ENCODE data around the gene KLK6. TPM values are rescaled to one million over a fixed set of nuclear protein-coding genes. Genes with fewer than 3 reads are reported as not detected.

KLK6 gene
- polyA plus RNA-seq (ENCODE audit: insufficient read length in 10 of 10): under 1 TPM in 6 of 10 donors, not detected in 4; 0.14 to 0.52 (median 0.24) TPM
- long read RNA-seq, donor 1: 0 reads
- long read RNA-seq, donor 2: 0 reads
- long read RNA-seq, donor 3: 0 reads
- long read RNA-seq, donor 4: 0 reads
- long read RNA-seq, donor 5: 0 reads
- long read RNA-seq, donor 6: 0 reads
- long read RNA-seq, donor 7: 0 reads
- long read RNA-seq, donor 8: 0 reads
- long read RNA-seq, donor 9: 0 reads

DNA sequence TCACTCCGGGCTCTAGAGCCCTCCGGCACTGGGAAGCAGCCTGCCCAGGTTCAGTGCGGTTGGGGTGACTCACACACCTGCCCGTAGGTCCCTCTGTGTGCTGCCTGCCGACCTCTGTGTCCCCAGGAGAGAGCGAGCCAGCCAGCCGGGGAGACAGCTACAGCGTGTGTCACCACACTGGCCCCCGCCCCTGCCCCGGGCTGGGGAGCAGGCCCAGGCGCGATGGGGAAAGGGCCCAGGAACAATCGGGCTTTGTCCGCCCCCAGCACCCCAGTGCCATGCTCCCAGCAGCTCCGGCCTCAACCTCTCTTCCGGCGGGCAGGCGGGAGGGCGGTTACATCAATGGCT is at the start of gene KLK6:
Gene KLK6, minus strand, starts transcription at position 179 of the 348 bp plus-strand sequence. CDS start 1,487 bp downstream, outside the sequence.
- no peak for DNase-seq

DNA sequence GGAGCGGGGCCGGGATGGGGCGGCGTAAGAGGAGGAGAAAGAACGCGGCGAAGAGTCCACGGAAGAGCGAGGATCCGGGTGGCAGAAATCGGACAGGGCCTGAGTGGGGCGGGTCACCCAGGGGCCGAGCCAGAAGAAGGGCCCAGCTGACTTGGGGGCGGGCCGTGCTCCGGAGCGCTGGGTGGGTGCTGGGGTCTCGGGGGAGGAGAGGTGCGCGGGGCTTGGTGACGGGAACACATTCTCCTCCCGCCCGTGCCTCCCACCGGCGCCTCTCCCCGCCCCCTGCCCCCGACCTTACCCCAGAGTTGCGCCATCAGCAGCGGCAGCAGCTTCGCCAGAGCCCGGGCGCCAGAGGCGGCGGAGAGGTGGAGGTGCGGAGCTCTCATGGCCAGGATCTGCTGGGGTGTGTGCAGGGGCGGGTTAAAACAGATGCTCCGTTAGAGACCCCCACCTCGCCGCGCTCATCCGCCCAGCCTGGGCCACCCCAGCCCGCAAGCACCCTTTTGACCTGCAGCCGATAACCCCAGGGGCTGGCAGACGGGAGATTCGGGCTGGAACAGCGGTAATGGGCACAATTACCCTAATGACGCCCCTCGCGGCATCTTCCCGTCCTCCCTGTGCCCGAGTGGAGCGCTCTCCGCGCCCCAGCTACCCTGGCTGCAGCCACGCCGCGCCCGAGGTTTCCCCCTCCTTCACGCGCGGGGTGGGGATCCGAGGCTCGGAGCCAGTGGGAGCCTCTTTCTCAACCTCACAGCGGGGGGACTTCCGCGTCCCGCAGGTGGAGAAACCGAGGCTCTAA is 49.6 kb upstream of the KLK6 start:
- DNase-seq: no peak

DNA sequence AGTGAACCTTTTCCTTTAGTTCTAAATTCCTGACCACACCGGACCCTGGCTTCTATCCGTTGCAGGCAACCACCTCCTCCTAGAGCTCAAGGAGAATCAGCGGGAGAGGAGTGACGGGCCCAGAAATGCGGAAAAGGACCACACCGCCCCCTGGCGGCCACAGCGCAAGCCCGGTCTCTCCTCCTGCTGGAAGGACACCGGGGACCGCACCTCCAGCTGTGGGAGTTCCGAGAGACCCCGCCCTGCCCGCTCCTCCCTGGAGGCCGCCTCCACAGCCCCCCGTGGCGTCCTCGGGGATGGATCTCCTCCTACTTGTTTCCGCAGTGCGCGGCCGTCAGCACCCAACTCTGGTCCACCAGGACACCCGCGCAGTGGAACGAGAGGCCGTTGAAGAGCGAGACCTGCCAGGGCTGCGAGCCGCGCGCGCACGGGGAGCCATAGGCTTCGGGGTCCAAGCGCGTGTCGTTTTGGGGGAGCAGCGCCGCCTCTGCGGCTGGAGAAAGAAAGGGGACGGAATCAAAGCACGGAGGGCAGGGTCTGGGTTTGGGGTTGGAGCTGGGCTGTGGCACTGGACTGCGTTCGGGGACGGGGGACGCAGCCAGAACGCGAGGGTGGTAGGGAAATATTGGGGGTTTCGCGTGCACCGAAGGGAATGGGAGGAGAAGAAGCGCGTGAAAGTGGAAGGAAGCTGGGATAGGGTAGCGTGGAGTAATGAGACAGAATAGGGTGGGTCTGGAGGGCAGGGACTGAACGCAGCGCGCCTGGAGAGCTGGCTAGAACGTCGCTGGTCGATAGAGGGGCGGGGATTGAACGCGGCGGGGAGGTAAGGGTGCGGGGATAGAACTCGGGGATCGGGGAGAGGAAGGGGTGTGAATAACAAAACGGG is 47.6 kb upstream of the KLK6 start:
- DNase-seq: peak in 1 of 3 donors; percentile 67

DNA sequence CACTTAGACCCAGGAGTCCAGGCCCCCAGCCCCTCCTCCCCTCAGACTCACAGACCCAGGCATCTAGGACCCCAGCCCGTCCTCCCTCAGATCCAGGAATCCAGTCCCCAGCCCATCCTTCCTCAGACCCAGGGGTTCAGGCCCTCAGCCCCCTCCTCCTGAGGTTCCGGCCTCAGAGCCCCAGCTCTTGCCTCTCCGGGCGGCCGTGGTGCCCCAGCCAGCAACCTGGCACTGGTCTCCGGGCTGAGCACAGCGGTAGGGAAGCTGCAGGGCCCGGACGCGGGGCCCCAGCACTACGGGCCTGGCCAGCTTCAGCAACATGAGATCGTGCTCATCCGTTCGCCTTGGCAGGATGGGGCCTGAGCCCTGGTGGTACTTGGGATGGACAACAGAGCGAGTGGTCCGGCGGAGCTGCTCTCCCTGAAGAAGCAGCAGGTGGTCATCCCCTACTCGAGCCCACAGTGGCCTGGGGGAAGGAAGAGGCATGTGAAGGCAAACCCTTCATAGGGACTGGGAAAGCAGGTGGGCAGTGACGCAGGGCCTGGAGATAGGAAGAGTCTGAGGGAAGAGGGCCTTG is 46.4 kb upstream of the KLK6 start:
- no peak for DNase-seq

DNA sequence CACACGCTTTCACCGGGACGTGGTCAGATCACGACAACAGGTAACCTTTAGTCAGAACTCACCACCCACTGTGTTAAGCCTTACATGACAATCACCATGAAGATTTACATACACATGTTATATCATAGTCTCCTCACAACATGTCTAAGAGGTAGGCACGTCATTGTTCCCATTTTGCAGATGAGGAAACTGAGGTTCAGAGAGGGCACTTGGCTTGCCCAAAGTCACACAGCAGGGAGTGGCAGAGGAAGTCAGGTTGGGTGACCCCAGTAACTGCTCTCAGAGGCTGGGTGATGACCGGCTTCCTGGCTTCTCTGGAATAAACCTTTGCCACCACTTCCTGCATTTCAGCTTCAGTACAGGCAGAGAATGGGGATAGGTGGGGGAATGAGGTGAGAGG is 44.9 kb upstream of the KLK6 start:
- no peak for DNase-seq

DNA sequence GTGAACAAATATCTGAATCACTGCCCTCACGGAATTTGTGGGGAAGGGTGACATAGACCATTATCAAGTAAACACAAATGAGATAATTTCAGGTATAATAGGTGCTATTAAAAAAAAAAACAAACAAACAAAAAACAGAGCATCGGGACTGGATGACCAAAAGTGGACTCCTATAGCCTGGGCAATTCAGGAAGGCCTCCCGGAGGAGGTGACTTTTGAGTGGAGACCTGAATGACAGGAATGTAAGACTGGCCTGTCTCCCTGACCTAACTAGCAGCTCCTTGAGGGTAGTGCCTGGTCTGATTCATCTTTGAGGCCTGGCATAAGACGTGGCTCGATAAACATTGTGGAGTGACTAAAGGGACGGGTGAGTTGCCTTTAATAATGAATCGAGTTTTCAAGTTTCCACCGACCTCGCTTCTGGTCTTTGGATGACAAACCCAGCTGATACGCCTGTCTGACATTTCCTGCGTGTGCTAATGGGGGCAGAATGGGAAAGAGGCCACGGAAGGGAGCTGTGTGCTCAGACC is 43.3 kb upstream of the KLK6 start:
- DNase-seq: no peak

DNA sequence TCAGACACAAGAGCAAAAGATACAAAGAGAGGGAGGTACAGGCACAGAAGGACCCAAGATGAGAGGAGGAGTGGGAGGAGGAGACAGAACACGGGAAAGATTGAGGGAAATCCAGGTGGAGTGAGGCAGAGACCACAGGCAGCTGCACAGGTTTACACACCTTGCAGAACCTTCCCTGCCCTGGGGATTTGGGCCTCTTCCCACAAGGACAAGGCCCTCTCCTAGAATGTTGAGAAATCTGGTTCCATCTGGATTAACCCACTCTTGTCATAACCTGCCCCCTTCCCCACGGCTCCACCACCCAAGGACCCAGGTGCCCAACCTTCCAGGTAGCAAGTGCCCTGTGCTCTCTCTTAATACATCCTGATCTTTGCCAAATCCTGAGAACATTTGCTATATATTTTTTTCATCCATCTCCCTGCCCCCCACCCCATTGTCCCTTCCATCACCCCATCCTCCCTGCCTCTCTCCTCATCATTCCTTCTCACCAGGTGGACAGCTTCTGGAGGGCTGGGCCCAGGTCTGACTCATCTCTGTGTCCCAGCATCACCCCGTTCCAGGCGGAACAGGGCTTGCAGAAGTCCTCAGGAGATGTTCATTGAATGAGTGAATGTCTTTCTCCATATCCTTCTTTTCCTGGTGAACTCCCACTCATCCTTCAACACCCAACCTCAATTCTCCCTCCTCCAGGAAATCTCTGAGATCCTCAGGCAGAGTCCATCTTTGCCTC is 40.8 kb upstream of the KLK6 start:
- DNase-seq: no peak

DNA sequence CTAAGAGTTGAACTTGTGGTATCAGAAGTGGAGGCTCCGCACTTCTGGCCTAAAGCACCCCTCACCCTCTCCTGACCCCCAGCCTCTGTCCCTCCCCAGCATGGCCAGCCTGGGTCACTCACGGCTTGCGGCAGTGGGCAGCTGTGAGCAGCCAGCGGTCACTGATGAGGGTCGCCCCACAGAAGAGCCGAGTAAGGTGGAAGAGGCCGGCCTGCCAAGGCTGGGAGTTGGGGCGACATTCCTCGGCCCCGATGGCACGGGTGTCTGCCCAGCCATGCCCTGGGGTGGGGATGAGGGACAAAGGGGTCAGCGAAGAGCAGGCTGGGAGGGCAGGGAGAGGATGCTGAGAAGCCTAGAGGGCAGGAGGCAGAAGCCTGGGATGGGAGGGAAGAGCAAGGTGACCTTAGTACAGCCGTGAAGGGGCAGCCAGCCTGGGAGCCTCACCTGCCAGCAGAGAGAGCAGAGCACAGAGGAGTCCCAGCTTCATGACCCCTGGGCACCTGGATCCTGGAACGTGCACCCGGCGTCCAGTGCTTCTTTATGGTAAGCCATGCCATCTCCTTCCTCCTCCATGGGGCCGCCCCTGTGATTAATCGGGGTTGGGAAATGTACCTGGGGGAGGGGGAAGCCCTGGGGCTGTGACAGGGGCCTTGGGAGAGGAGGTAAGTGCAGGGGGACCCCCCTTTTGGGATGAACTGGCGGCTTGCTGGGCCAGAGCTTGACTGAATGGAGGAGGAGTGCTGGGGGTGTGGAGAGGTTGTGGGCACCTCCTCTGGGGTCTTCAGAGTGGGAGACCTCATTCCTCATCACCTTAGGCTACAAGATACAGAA is 39.9 kb upstream of the KLK6 start:
- DNase-seq: no peak

DNA sequence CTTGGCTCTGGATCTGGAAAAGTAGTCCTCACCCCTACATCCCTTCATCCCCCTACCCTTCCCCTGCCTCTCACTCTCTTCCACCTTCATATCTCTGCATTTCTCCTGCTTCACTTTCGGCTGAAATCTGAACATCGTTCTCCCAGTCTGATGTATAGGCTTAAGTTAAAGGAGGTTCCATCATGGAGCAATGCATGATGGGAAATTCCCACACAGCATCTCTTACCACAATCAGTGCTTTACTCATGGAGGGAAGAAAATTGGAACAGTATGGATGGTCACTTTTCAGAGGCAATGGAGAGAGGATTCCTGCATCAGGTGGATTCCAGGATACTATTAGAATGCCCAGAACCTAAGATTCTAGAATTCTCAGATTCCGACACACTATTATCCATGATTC is 38.1 kb upstream of the KLK6 start:
- DNase-seq: no peak

DNA sequence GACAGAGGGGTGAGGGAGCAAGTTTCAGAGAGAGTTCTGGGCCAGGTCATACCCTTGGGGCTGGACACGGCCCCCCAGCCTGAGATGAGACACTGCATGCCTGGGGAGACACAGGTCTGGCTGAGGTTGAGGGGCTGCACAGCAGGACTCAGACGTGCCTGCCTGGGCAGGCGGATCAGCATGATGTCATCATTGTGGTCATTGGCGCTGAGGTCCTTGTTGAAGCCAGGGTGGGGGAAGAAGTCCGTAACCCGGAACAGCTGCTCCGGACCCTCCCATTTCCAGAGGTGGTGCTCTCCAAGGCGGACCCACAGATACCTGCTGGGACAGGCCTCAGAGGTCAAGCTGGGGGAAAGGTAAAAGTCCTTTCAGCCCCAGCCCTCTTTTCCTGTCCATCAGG is 37.0 kb upstream of the KLK6 start:
- no peak for DNase-seq

DNA sequence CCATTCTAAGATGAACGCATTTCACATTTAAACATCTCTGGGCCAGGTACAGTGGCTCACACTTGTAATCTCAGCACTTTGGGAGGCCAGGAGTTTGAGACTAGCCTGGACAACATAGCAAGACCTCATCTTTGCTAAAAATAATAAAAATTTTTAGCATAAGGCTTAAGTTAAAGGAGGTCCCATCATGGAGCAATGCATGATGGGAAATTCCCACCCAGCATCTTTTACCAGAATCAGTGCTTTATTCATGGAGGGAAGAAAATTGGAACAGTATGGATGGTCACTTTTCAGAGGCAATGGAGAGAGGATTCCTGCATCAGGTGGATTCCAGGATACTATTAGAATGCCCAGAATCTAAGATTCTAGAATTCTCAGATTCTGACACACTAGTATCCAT is 35.9 kb upstream of the KLK6 start:
- no peak for DNase-seq

DNA sequence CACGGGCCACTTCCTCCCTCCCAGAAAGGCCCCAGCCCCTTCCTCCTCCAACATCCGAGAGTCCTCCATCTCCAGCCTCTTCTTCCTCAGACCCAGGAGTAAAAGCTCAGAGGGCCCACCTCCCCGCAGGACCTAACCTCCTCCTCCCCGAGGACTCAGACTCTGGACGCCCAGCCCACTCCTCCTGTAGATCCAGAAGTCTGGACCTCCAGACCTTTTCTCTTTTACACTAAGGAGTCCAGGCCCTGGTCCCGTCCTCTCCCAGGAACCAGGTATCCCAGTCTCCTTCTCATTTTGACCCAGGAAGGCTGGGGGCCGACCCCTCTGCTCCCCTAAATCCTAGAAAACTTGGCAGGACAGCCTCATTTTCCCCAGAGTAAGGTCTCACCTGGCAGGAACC is 33.9 kb upstream of the KLK6 start:
- DNase-seq: no peak

DNA sequence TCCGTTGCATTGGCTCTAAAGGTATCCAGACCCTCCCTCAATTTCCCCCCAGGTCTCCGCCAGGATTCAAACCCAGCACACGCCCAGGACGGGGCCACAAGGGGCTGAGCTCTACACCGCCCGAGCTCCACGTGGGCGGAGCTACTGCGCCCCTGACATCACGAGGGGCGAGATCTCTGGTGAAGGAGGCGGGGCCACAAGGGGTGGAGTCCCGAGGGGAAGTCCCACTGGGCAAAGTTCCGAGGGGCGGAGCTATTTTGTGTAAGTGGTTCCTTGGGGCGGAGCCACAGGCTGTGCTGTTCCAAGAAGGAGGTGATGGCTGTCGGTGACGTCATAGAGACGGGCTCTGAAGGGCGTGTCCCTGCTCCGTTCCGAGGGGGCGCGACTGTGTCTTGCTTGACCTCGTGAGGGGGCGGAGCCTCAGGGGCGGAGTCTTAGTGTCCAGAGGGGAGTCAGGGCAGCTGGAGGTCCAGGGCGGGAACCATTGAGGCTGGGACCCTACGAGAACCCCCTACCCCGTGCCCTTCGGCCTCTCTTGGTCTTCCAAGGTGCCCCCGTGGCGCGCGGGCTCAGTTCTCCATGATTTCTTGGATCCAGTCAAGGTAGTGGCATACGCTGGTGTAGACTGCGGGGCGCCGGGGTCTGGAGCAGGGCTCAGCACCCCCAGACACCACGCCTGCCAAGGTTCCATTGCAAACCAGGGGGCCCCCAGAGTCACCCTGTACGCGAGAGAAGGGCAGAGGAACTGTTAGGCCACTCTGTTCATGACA is 33.3 kb upstream of the KLK6 start:
- DNase-seq: no peak

DNA sequence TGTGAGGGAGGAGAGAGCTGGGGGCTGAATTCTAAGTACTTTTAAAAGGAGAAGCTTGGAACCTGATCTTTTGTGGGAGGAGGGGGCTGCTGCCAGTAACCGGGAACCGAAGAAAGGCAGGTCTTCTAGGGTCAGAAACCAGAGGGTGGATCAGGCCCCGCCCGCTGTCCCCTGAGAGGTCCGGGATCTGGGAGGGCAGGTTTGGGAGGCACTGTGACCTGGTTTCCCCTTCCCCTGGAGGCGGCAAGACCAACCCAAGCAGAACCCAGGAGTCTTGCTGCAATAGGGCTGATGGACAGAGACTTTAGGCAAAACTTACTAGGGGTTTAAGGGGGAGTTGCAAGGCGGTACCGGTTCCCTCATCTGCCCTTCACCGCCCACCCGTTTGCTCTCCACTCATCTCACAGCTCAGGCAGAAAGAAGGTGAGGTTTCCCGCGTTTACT is 32.7 kb upstream of the KLK6 start:
- DNase-seq: no peak

DNA sequence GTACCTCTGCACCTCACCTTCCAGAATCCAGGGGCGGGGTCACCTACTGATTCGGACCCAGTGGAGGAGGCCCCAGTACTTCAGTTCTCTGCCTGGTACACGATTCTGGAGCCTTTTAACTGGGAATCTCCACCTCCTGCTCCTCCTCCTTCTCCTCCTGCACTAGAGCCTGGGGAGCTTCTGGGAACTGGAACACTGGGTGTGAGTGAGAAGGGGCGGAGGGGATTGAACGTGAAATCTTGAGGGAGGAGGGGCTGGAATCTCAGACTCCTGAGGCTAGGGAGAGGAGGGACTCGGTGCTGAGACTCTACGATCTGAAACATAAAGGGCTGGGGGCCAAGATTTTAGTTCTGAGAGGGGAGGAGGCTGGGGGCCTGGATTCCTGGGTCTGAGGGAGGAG is 32.1 kb upstream of the KLK6 start, which contains the start of gene KLK8:
Gene KLK8, minus strand, starts transcription at position 90 of the 400 bp plus-strand sequence. CDS start 437 bp downstream, outside the sequence.
- peak in 1 of 3 donors; percentile 5 for DNase-seq

DNA sequence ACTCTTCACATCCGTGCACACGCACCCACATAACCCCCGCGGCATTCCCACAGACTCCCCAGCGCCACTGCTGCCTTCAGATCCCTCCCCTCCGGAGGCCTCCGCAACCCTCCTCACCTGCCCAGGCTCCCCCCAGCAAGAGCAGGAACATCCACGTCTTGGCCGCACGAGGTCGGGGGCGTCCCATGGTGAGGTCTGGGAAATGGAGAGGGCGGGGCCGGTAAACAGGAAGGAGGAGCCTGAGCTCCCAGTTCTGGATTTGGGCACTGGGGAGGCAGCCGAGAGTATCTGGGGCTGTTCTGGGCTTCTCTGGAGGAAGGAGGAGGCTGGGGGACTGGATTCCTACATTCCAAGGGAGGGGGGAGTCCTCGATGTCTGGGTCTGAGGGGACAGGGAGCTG is 31.6 kb upstream of the KLK6 start:
- no peak for DNase-seq

DNA sequence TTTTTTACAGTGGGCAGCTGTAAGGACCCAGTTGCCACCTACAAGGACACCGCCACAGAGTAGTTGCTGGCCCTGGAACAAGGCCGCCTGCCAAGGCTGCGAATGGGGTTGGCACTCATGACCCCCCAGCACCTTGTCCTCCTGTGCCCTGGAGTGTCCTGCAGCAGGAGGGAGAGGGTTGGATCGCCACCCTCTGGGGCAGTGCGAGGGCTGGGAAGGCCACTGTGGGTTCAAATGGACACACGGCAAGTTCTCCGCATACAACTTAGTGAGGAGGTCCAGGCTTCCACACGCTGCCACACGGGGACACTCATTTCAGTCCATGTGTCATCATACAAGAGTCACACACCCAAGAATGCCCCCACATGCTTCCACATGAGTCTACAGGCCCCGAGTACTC is 31.0 kb upstream of the KLK6 start:
- DNase-seq: no peak

DNA sequence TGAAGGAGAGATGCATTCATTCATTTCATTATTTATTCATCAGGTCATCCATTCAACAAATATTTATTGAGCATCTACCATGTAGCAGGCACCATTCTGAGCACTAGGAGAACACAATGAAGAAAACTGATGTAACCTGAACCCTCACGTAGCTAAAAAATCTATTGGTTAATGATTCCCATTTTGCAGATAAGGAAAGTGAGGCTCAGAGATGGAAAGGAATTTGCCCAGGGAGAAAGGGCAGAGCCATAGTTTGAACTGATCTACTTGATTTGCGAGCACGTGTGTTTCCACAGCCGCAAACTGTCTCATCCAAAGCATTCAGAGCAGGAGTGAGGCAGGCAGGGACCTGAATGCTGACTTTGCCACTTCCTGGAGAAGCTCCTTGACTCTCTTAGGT is 29.3 kb upstream of the KLK6 start:
- no peak for DNase-seq

DNA sequence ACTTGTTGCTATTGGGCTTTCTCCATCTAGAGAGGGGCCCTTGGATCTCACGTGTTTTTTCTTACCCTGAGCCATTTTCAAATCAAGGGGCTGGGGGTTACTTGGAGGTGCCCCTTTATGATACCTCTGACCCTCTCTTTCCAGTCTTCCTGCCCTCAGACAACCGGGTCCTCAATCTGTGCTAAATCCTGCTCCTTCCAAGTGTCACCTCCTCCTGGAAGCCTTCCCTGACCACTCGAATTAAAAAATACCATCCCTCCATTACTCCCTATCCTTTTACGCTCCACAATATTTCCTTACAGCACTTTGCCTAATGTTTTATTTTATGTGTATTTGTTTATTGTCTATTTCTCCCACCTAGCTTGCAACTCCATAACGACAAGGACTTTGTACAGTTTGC is 28.7 kb upstream of the KLK6 start:
- no peak for DNase-seq
